MM.1S (cell line): ENCODE data around the gene NEURL3.

ENCODE experiments used
- DNase-seq: peaks from one replicate; pipeline ENCODE4 v3.0.0-alpha.2; 2015
- H2AFZ ChIP-seq: fragments of 300-600 bp; sonication (generic); 2 replicates; pipeline ENCODE4 v1.6.0; 2016; ENCODE audit warnings: antibody characterized with exemption, low read length
- H3F3A ChIP-seq: fragments of 300-600 bp; sonication (generic); 2 replicates; pipeline ENCODE4 v1.6.1; 2016; ENCODE audit warnings: mild to moderate bottlenecking, antibody characterized with exemption, low read length, moderate library complexity, mixed read lengths; ENCODE audit not compliant: insufficient read depth
- H3K27ac ChIP-seq: fragments of 300-600 bp; sonication (generic); 2 replicates; pipeline ENCODE4 v1.5.1; 2016; ENCODE audit warnings: mild to moderate bottlenecking, low read length
- H3K27me3 ChIP-seq: fragments of 300-600 bp; sonication (generic); replicated peaks from 2 replicates; pipeline ENCODE4 v1.6.0; 2016; ENCODE audit warnings: low read length; ENCODE audit not compliant: insufficient read depth
- H3K36me3 ChIP-seq: fragments of 300-600 bp; sonication (generic); replicated peaks from 2 replicates; pipeline ENCODE4 v1.6.1; 2016; ENCODE audit warnings: mild to moderate bottlenecking, low read length, mixed read lengths; ENCODE audit not compliant: insufficient read depth
- H3K4me1 ChIP-seq: fragments of 300-600 bp; sonication (generic); 2 replicates; pipeline ENCODE4 v1.6.1; 2016; ENCODE audit warnings: low read length, mixed read lengths
- H3K4me2 ChIP-seq: fragments of 300-600 bp; sonication (generic); 2 replicates; pipeline ENCODE4 v1.6.0; 2016; ENCODE audit warnings: low read depth, low read length
- H3K4me3 ChIP-seq: fragments of 300-600 bp; sonication (generic); 2 replicates; pipeline ENCODE4 v1.5.1; 2016; ENCODE audit warnings: low read length, mixed read lengths
- H3K79me2 ChIP-seq: fragments of 300-600 bp; sonication (generic); 2 replicates; pipeline ENCODE4 v1.6.1; 2016; ENCODE audit warnings: mixed run types, low read length, mixed read lengths
- H3K9ac ChIP-seq: fragments of 300-600 bp; sonication (generic); 2 replicates; pipeline ENCODE4 v1.6.1; 2016; ENCODE audit warnings: low read length, mixed read lengths
- H3K9me2 ChIP-seq: fragments of 300-600 bp; sonication (generic); replicated peaks from 2 replicates; pipeline ENCODE4 v1.6.1; 2016; ENCODE audit warnings: mild to moderate bottlenecking, low read length, mixed read lengths; ENCODE audit not compliant: insufficient read depth
- H3K9me3 ChIP-seq: fragments of 300-600 bp; sonication (generic); replicated peaks from 2 replicates; pipeline ENCODE4 v1.6.1; 2016; ENCODE audit warnings: mild to moderate bottlenecking, low read length, mixed read lengths; ENCODE audit not compliant: insufficient read depth
- H4K20me1 ChIP-seq: fragments of 300-600 bp; sonication (generic); 2 replicates; pipeline ENCODE4 v1.6.1; 2016; ENCODE audit warnings: mild to moderate bottlenecking, low read length, moderate library complexity, mixed read lengths; ENCODE audit not compliant: insufficient read depth
- EZH2 ChIP-seq: fragments of 300-600 bp; sonication (generic); optimal IDR thresholded peaks from 2 replicates; pipeline ENCODE3; 2017; ENCODE audit warnings: low read depth, mild to moderate bottlenecking, antibody characterized with exemption, low read length, mixed read lengths
- EZH2phosphoT487 ChIP-seq: fragments of 300-600 bp; sonication (generic); IDR thresholded peaks from 2 replicates; pipeline ENCODE4 v1.6.1; 2018; ENCODE audit warnings: antibody characterized with exemption, low read length
- TF ChIP-seq, protein P1 (sequence below): fragments of 300-600 bp; sonication (generic); IDR thresholded peaks from 2 replicates; pipeline ENCODE4 v1.5.1; 2016; ENCODE audit warnings: antibody characterized with exemption, low read length, mixed read lengths

NEURL3 gene

DNA sequence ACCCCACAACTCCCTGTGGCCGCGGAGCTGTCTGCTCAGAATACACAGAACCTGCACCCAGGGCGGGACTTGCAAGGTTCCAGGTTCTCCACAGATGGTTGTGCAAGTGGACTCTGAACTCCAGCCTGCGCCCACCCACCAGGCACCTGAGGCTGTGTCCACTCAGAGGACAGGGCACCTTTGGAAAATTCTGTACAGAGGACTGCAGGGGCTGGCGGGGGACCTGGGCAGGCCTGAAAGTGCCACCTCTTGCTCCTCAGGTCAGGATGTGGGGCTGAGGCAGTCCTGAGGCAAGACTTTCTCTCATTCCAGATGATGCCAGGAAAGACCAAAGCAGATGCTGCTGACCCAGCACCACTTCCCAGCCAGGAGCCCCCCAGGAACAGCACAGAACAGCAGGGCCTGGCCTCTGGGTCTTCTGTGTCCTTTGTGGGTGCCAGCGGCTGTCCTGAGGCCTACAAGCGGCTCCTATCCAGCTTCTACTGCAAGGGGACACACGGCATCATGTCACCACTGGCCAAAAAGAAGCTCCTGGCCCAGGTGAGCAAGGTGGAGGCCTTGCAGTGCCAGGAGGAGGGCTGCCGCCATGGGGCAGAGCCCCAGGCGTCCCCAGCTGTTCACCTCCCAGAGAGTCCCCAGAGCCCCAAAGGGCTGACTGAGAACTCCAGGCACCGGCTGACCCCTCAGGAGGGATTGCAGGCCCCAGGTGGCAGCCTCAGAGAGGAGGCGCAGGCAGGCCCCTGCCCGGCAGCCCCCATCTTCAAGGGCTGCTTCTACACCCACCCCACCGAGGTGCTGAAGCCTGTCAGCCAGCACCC is 45.8 kb upstream of the NEURL3 start:
- H3K27me3 ChIP-seq: no peaks in the 10 kb centered on the region
- peaks cover 88% of the 10 kb centered on the region for H3F3A ChIP-seq
- H4K20me1 ChIP-seq: peaks cover 65% of the 10 kb centered on the region
- no peak overlapping the region for H3K9ac ChIP-seq
- DNase-seq: no peak
- peaks cover 46% of the 10 kb centered on the region for H3K79me2 ChIP-seq
- peaks cover 26% of the 10 kb centered on the region for H3K4me1 ChIP-seq
- H3K9me2 ChIP-seq: no peaks in the 10 kb centered on the region
- no peaks in the 10 kb centered on the region for H3K9me3 ChIP-seq
- peak overlapping the region; percentile 8; the same call in 1 of the 2 replicates for H3K27ac ChIP-seq
- TF ChIP-seq EZH2phosphoT487 (no peak), EZH2 (no peak)
- TF ChIP-seq, protein P1, sequence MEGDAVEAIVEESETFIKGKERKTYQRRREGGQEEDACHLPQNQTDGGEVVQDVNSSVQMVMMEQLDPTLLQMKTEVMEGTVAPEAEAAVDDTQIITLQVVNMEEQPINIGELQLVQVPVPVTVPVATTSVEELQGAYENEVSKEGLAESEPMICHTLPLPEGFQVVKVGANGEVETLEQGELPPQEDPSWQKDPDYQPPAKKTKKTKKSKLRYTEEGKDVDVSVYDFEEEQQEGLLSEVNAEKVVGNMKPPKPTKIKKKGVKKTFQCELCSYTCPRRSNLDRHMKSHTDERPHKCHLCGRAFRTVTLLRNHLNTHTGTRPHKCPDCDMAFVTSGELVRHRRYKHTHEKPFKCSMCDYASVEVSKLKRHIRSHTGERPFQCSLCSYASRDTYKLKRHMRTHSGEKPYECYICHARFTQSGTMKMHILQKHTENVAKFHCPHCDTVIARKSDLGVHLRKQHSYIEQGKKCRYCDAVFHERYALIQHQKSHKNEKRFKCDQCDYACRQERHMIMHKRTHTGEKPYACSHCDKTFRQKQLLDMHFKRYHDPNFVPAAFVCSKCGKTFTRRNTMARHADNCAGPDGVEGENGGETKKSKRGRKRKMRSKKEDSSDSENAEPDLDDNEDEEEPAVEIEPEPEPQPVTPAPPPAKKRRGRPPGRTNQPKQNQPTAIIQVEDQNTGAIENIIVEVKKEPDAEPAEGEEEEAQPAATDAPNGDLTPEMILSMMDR: no peak
- no peak overlapping the region for H3K4me2 ChIP-seq
- no peak overlapping the region for H3K4me3 ChIP-seq
- no peak overlapping the region for H2AFZ ChIP-seq
- peaks cover 32% of the 10 kb centered on the region for H3K36me3 ChIP-seq

- Histone ChIP-seq H3K9ac (no peak overlapping the region), H3K4me2 (no peak overlapping the region), H3K9me2 (no peaks in the 10 kb centered on the region), H3K9me3 (no peaks in the 10 kb centered on the region), H4K20me1 (peaks cover 69% of the 10 kb centered on the region), H3F3A (peaks cover 93% of the 10 kb centered on the region), H3K4me1 (peaks cover 33% of the 10 kb centered on the region), H2AFZ (no peak overlapping the region), H3K27me3 (no peaks in the 10 kb centered on the region), H3K79me2 (peaks cover 54% of the 10 kb centered on the region), H3K4me3 (no peak overlapping the region), H3K36me3 (peaks cover 32% of the 10 kb centered on the region), H3K27ac (peak overlapping the region; percentile 28; the same call in 1 of the 2 replicates)
- no peak for DNase-seq
- TF ChIP-seq EZH2: no peak
- no peak for TF ChIP-seq EZH2phosphoT487
- TF ChIP-seq, protein P1: peak; percentile 53
Measured at GRCh38 chr2:96549967-96550786, 45.0 kb upstream of the NEURL3 start.

DNA sequence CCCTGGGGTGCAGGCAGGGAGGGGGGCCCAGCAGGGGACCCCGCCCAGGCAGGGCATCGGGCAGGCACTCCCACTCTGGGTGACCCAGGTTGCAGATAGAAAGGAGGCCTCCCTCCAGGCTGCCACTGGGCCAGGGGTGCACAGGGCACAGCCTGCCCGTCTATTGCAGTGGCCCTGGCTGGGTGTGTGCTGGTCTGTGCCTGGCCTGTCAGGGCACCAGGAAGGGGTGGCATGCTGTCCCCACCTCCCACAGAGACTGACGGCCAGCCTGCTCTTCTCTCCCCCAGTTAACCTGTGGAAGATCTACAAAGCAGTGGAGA is 44.3 kb upstream of the NEURL3 start:
- Histone ChIP-seq H3K27ac (peak overlapping the region; percentile 28; the same call in 1 of the 2 replicates), H3K9me2 (no peaks in the 10 kb centered on the region), H3K9ac (no peak overlapping the region), H3K79me2 (peaks cover 61% of the 10 kb centered on the region), H3F3A (peaks cover 92% of the 10 kb centered on the region), H4K20me1 (peaks cover 77% of the 10 kb centered on the region), H3K4me3 (no peak overlapping the region), H3K4me2 (no peak overlapping the region), H2AFZ (no peak overlapping the region), H3K36me3 (peaks cover 32% of the 10 kb centered on the region), H3K4me1 (peaks cover 40% of the 10 kb centered on the region), H3K27me3 (no peaks in the 10 kb centered on the region), H3K9me3 (no peaks in the 10 kb centered on the region)
- TF ChIP-seq EZH2 (no peak), EZH2phosphoT487 (no peak)
- TF ChIP-seq, protein P1: no peak
- no peak for DNase-seq
